NCI-H1694 (cell line): ENCODE data around the gene LYAR.
"Not testable (repeated sequence)": the region's sequence is repeated elsewhere in the genome, so short reads cannot be mapped to it uniquely, and the experiment has no call there.

Experiments used
- DNase-seq: peaks from one replicate; lab custom pipeline; 2025; lab: John Stamatoyannopoulos, UW

LYAR gene

GRCh38 chr4:4260185-4260751, 29.7 kb downstream of the LYAR start:
- peak; percentile 43 for DNase-seq

GRCh38 chr4:4259484-4260100, 30.4 kb downstream of the LYAR start:
- DNase-seq: no peak

- DNase-seq: not testable (repeated sequence)
Observed at GRCh38 chr4:4257705-4258104, 32.2 kb downstream of the LYAR start.

- DNase-seq: no peak
Observed at GRCh38 chr4:4256799-4257198, 33.2 kb downstream of the LYAR start.

- DNase-seq: no peak
Observed at GRCh38 chr4:4254666-4255065, 35.3 kb downstream of the LYAR start.

- DNase-seq: no peak
Observed at GRCh38 chr4:4254199-4254598, 35.8 kb downstream of the LYAR start.

- no peak for DNase-seq
Observed at GRCh38 chr4:4249866-4250265, 40.1 kb downstream of the LYAR start.

- not testable (repeated sequence) for DNase-seq
Observed at GRCh38 chr4:4249342-4249741, 40.6 kb downstream of the LYAR start.

GRCh38 chr4:4248885-4249203, 41.1 kb downstream of the LYAR start:
- no peak for DNase-seq

- DNase-seq: peak; percentile 67
Observed at GRCh38 chr4:4248029-4248884, 41.7 kb downstream of the LYAR start, which contains the start of gene TMEM128. TMEM128 (minus strand) TSS chr4:4248223; CDS start chr4:4248202, 21 bp downstream.

- DNase-seq: peak; percentile 18
Observed at GRCh38 chr4:4247696-4248028, 42.3 kb downstream of the LYAR start.

- DNase-seq: no peak
Observed at GRCh38 chr4:4245172-4245571, 44.8 kb downstream of the LYAR start.

- not testable (repeated sequence) for DNase-seq
Observed at GRCh38 chr4:4239551-4239950, 50.4 kb downstream of the LYAR start.

GRCh38 chr4:4233610-4234009, 56.3 kb downstream of the LYAR start:
- DNase-seq: no peak

- DNase-seq: no peak
Observed at GRCh38 chr4:4228356-4228668, 61.6 kb downstream of the LYAR start.

GRCh38 chr4:4227510-4228355, 62.2 kb downstream of the LYAR start:
- DNase-seq: no peak

- DNase-seq: no peak
Observed at GRCh38 chr4:4226606-4227438, 63.1 kb downstream of the LYAR start, which contains the start of gene OTOP1. OTOP1 (minus strand) TSS chr4:4226929; CDS start chr4:4226864, 65 bp downstream.

- peak; percentile 0 for DNase-seq
Observed at GRCh38 chr4:4225915-4226605, 63.9 kb downstream of the LYAR start.
